SK-N-SH treated with all-trans-retinoic acid at 6 μM for 48 hours (cell line): ENCODE data around the gene SUPT3H.

Source experiments
- ATAC-seq: fragments of 200-7000 bp; cut with Tn5 transposase; 3 replicates; pipeline ENCODE4 v1.9.1; 2020; ENCODE audit warnings: mild to moderate bottlenecking, moderate library complexity
- ARNTL ChIP-seq: fragments of 450-650 bp; formaldehyde crosslinking; IDR thresholded peaks from 2 replicates; pipeline ENCODE4 v1.5.0; 2020; ENCODE audit warnings: low read depth, mild to moderate bottlenecking, moderate library complexity, borderline replicate concordance
- BACH2 ChIP-seq: fragments of 250-450 bp; sonication (Bioruptor Pico); IDR thresholded peaks from 2 replicates; pipeline ENCODE4 v1.9.0; 2021; ENCODE audit warnings: mild to moderate bottlenecking, borderline replicate concordance
- CSDC2 ChIP-seq: fragments of 250-450 bp; sonication (Bioruptor Pico); IDR thresholded peaks from 2 replicates; pipeline ENCODE4 v1.5.0; 2020; ENCODE audit warnings: mild to moderate bottlenecking, moderate library complexity
- CSRNP3 ChIP-seq: fragments of 250-450 bp; sonication (Bioruptor Pico); IDR thresholded peaks from 2 replicates; pipeline ENCODE4 v1.5.1; 2021; ENCODE audit warnings: mild to moderate bottlenecking, moderate library complexity
- ESRRG ChIP-seq: fragments of 250-450 bp; sonication (Bioruptor Pico); IDR thresholded peaks from 2 replicates; pipeline ENCODE4 v1.6.1; 2021; ENCODE audit warnings: mild to moderate bottlenecking
- GLIS3 ChIP-seq: fragments of 250-450 bp; sonication (Bioruptor Pico); IDR thresholded peaks from 2 replicates; pipeline ENCODE4 v1.5.0; 2020; ENCODE audit warnings: mild to moderate bottlenecking, moderate library complexity
- ISL1 ChIP-seq: fragments of 250-450 bp; sonication (Bioruptor Pico); IDR thresholded peaks from 2 replicates; pipeline ENCODE4 v2.1.2; 2022; ENCODE audit warnings: mild to moderate bottlenecking, moderate library complexity
- OSR1 ChIP-seq: fragments of 250-450 bp; sonication (Bioruptor Pico); IDR thresholded peaks from 2 replicates; pipeline ENCODE4 v1.8.0; 2022; ENCODE audit warnings: moderate library complexity, mild to moderate bottlenecking, inconsistent platforms
- PPARA ChIP-seq: fragments of 250-450 bp; sonication (Bioruptor Pico); IDR thresholded peaks from 2 replicates; pipeline ENCODE4 v1.5.0; 2020; ENCODE audit warnings: mild to moderate bottlenecking, borderline replicate concordance
- RARB ChIP-seq: fragments of 250-450 bp; sonication (Bioruptor Pico); IDR thresholded peaks from 2 replicates; pipeline ENCODE4 v1.8.0; 2021; ENCODE audit warnings: mild to moderate bottlenecking, moderate library complexity
- SNAI2 ChIP-seq: fragments of 250-450 bp; sonication (Bioruptor Pico); IDR thresholded peaks from 2 replicates; pipeline ENCODE4 v1.5.0; 2020; ENCODE audit warnings: mild to moderate bottlenecking, moderate library complexity
- TCF4 ChIP-seq: fragments of 250-450 bp; sonication (Bioruptor Pico); IDR thresholded peaks from 2 replicates; pipeline ENCODE4 v1.8.0; 2021; ENCODE audit warnings: mild to moderate bottlenecking, moderate library complexity, borderline replicate concordance
- TOX ChIP-seq: fragments of 250-450 bp; sonication (Bioruptor Pico); IDR thresholded peaks from 2 replicates; pipeline ENCODE4 v1.8.0; 2021; ENCODE audit warnings: mild to moderate bottlenecking, moderate library complexity, borderline replicate concordance
- ZC3H10 ChIP-seq: fragments of 250-450 bp; sonication (Bioruptor Pico); IDR thresholded peaks from 2 replicates; pipeline ENCODE4 v1.5.1; 2021; ENCODE audit warnings: mild to moderate bottlenecking, moderate library complexity
- ZFP3 ChIP-seq: fragments of 250-450 bp; sonication (Bioruptor Pico); IDR thresholded peaks from 2 replicates; pipeline ENCODE4 v1.5.0; 2020; ENCODE audit warnings: mild to moderate bottlenecking, moderate library complexity
- ZFP30 ChIP-seq: fragments of 450-650 bp; formaldehyde crosslinking; IDR thresholded peaks from 2 replicates; pipeline ENCODE4 v1.5.0; 2022; ENCODE audit warnings: mild to moderate bottlenecking, moderate library complexity
- ZNF565 ChIP-seq: fragments of 450-650 bp; formaldehyde crosslinking; conservative IDR thresholded peaks from 2 replicates; pipeline ENCODE4 v1.5.0; 2020; ENCODE audit warnings: low read depth, mild to moderate bottlenecking, moderate library complexity
- ZNF70 ChIP-seq: fragments of 450-650 bp; formaldehyde crosslinking; IDR thresholded peaks from 2 replicates; pipeline ENCODE4 v1.5.0; 2020; ENCODE audit warnings: mild to moderate bottlenecking, moderate library complexity
- ZNF8 ChIP-seq: fragments of 450-650 bp; formaldehyde crosslinking; IDR thresholded peaks from 2 replicates; pipeline ENCODE4 v1.5.0; 2020; ENCODE audit warnings: mild to moderate bottlenecking, moderate library complexity
- TF ChIP-seq, protein P1 (sequence below): fragments of 250-450 bp; sonication (Bioruptor Pico); IDR thresholded peaks from 2 replicates; pipeline ENCODE4 v1.8.0; 2021; ENCODE audit warnings: low read depth, mild to moderate bottlenecking, moderate library complexity, borderline replicate concordance
- TF ChIP-seq, protein P2 (sequence below): fragments of 250-450 bp; sonication (Bioruptor Pico); IDR thresholded peaks from 2 replicates; pipeline ENCODE4 v1.5.0; 2020; ENCODE audit warnings: mild to moderate bottlenecking, moderate library complexity
- TF ChIP-seq, protein P3 (sequence below): fragments of 250-450 bp; sonication (Bioruptor Pico); IDR thresholded peaks from 2 replicates; pipeline ENCODE4 v1.5.1; 2020; ENCODE audit warnings: low read depth, mild to moderate bottlenecking, moderate library complexity

SUPT3H gene

GRCh38 chr6:45127185-45127584 is 250.5 kb downstream of the SUPT3H start:
- no peak for TF ChIP-seq GLIS3 (CRISPR knock-in tag)
- TF ChIP-seq ESRRG (CRISPR knock-in tag), result no peak
- TF ChIP-seq PPARA (CRISPR knock-in tag), result no peak
- TF ChIP-seq ZNF8 (CRISPR knock-in tag), result no peak
- no peak for TF ChIP-seq SNAI2 (CRISPR knock-in tag)
- TF ChIP-seq, protein P1, sequence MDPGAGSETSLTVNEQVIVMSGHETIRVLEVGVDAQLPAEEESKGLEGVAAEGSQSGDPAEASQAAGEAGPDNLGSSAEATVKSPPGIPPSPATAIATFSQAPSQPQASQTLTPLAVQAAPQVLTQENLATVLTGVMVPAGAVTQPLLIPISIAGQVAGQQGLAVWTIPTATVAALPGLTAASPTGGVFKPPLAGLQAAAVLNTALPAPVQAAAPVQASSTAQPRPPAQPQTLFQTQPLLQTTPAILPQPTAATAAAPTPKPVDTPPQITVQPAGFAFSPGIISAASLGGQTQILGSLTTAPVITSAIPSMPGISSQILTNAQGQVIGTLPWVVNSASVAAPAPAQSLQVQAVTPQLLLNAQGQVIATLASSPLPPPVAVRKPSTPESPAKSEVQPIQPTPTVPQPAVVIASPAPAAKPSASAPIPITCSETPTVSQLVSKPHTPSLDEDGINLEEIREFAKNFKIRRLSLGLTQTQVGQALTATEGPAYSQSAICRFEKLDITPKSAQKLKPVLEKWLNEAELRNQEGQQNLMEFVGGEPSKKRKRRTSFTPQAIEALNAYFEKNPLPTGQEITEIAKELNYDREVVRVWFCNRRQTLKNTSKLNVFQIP (CRISPR knock-in tag), result no peak
- TF ChIP-seq BACH2, result no peak
- TF ChIP-seq CSDC2 (CRISPR knock-in tag), result no peak
- TF ChIP-seq ZC3H10 (CRISPR knock-in tag), result no peak
- TF ChIP-seq RARB (CRISPR knock-in tag), result no peak
- TF ChIP-seq ISL1 (CRISPR knock-in tag), result no peak
- TF ChIP-seq TOX (CRISPR knock-in tag), result no peak
- TF ChIP-seq CSRNP3 (CRISPR knock-in tag), result no peak
- TF ChIP-seq OSR1 (CRISPR knock-in tag), result no peak
- ATAC-seq, result no peak

DNA sequence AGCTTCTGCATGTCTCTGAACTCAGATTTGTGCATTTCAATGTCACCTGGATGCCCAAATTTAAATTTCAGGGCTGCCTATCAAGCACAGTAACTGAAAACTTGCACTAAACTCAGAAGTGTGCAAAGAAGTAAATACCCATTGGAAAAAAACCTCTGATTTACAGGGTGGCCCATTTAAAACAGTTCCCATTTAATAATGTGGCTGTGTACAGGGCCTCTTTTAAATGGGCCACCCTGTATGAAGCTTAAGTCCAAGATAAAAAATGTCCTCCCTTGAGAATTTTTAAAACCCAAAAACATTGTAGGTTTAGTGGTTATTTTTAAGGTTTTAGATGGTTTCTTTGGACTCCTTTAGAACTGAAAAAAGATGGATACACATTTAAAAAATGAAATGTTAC is 251.7 kb downstream of the SUPT3H start:
- no peak for TF ChIP-seq BACH2
- TF ChIP-seq SNAI2 (CRISPR knock-in tag), result no peak
- TF ChIP-seq TOX (CRISPR knock-in tag), result no peak
- TF ChIP-seq PPARA (CRISPR knock-in tag), result no peak
- TF ChIP-seq CSRNP3 (CRISPR knock-in tag), result no peak
- TF ChIP-seq OSR1 (CRISPR knock-in tag), result no peak
- TF ChIP-seq, protein P1 (CRISPR knock-in tag), result no peak
- TF ChIP-seq ZFP3, result no peak
- no peak for TF ChIP-seq GLIS3 (CRISPR knock-in tag)
- TF ChIP-seq, protein P2, sequence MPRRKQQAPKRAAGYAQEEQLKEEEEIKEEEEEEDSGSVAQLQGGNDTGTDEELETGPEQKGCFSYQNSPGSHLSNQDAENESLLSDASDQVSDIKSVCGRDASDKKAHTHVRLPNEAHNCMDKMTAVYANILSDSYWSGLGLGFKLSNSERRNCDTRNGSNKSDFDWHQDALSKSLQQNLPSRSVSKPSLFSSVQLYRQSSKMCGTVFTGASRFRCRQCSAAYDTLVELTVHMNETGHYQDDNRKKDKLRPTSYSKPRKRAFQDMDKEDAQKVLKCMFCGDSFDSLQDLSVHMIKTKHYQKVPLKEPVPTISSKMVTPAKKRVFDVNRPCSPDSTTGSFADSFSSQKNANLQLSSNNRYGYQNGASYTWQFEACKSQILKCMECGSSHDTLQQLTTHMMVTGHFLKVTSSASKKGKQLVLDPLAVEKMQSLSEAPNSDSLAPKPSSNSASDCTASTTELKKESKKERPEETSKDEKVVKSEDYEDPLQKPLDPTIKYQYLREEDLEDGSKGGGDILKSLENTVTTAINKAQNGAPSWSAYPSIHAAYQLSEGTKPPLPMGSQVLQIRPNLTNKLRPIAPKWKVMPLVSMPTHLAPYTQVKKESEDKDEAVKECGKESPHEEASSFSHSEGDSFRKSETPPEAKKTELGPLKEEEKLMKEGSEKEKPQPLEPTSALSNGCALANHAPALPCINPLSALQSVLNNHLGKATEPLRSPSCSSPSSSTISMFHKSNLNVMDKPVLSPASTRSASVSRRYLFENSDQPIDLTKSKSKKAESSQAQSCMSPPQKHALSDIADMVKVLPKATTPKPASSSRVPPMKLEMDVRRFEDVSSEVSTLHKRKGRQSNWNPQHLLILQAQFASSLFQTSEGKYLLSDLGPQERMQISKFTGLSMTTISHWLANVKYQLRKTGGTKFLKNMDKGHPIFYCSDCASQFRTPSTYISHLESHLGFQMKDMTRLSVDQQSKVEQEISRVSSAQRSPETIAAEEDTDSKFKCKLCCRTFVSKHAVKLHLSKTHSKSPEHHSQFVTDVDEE (CRISPR knock-in tag), result no peak
- TF ChIP-seq ZNF8 (CRISPR knock-in tag), result no peak
- no peak for TF ChIP-seq ARNTL
- TF ChIP-seq ZNF70, result no peak
- TF ChIP-seq ZNF565 (CRISPR knock-in tag), result no peak
- TF ChIP-seq TCF4 (CRISPR knock-in tag), result no peak
- TF ChIP-seq CSDC2 (CRISPR knock-in tag), result no peak
- no peak for TF ChIP-seq RARB (CRISPR knock-in tag)
- TF ChIP-seq ZC3H10 (CRISPR knock-in tag), result no peak
- no peak for TF ChIP-seq ZFP30
- ATAC-seq, result no peak

DNA sequence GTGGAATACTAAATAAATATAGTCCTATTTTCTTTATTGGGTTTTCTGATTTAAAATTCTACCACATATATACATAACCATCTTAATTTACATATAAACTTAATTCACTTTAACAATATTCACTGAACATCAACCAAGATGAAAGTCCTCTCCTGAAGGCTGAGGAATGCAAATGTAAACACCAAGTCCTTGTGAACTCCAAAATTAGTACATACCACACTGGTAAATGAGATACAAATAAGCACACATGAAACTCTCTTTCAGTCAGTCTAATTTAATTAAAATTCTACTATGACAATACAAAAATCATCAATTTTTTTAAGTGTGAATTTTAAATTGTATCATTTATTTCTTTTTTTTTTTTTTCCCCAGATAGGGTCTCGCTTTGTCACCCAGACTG is 254.7 kb downstream of the SUPT3H start:
- ATAC-seq, result no peak
- TF ChIP-seq ZC3H10 (CRISPR knock-in tag) (no peak), CSDC2 (CRISPR knock-in tag) (no peak), OSR1 (CRISPR knock-in tag) (no peak), ESRRG (CRISPR knock-in tag) (no peak), TCF4 (CRISPR knock-in tag) (no peak), TOX (CRISPR knock-in tag) (no peak), ZNF565 (CRISPR knock-in tag) (no peak), ZNF8 (CRISPR knock-in tag) (no peak), ZFP3 (no peak)
- TF ChIP-seq, protein P3, sequence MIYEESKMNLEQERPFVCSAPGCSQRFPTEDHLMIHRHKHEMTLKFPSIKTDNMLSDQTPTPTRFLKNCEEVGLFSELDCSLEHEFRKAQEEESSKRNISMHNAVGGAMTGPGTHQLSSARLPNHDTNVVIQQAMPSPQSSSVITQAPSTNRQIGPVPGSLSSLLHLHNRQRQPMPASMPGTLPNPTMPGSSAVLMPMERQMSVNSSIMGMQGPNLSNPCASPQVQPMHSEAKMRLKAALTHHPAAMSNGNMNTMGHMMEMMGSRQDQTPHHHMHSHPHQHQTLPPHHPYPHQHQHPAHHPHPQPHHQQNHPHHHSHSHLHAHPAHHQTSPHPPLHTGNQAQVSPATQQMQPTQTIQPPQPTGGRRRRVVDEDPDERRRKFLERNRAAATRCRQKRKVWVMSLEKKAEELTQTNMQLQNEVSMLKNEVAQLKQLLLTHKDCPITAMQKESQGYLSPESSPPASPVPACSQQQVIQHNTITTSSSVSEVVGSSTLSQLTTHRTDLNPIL, result no peak
- TF ChIP-seq, protein P1 (CRISPR knock-in tag), result no peak
